HG03432 (cell line): ENCODE data around the gene LDLRAD4.

Source experiments
- ATAC-seq: cut with Tn5 transposase; IDR thresholded peaks from one replicate; pipeline ENCODE4 v1.9.1; 2021; ENCODE audit warnings: mild to moderate bottlenecking, moderate library complexity; ENCODE audit not compliant: unreplicated experiment

LDLRAD4 gene

GRCh38 chr18:13420969-13421686, 202.6 kb downstream of the LDLRAD4 start:
- no peak for ATAC-seq

- ATAC-seq, result no peak
These were observed 204.1 kb downstream of the LDLRAD4 start for GRCh38 chr18:13422541-13423147.

DNA sequence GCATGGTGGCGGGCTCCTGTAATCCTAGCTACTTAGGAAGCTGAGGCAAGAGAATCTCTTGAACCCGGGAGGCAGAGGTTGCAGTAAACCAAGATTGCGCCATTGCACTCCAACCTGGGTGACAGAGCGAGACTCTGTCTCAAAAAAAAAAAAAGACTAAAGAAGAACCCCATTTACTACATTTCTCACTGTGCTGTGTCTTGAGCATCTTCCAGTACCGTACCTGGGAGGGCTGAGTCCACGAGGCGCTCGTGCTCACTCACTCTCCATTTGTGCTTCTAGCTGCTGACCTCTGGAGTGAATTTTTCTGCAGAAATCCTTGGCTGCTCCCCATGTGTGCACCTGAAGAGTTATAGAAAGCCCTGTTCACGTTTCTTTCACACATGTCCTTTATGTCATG, 204.8 kb downstream of the LDLRAD4 start:
- no peak for ATAC-seq

DNA sequence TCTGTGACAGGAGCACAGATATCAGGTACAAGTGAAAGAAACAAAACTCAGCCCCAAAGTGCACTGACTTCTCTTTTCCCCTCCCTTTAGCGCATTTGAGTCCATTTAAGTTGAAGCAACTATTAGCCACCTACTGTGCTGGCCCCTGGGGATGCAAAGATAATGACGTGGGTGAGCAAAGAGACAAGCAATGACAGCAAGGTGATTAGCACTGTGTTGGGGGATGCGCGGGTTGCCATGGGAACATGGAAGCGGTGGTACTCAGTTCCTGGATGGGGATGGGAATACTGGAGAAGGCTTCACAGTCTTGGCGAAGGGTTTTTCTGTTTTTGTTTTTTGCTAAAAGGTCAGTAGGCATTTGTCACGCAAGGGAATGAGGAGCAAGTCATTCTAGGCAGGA, 205.8 kb downstream of the LDLRAD4 start:
- no peak for ATAC-seq

- ATAC-seq, result no peak
These were observed 207.0 kb downstream of the LDLRAD4 start for GRCh38 chr18:13425357-13426091.

- ATAC-seq, result no peak
These were observed 208.8 kb downstream of the LDLRAD4 start for GRCh38 chr18:13427354-13427753.

- no peak for ATAC-seq
These were observed 209.8 kb downstream of the LDLRAD4 start for GRCh38 chr18:13428319-13428718.

DNA sequence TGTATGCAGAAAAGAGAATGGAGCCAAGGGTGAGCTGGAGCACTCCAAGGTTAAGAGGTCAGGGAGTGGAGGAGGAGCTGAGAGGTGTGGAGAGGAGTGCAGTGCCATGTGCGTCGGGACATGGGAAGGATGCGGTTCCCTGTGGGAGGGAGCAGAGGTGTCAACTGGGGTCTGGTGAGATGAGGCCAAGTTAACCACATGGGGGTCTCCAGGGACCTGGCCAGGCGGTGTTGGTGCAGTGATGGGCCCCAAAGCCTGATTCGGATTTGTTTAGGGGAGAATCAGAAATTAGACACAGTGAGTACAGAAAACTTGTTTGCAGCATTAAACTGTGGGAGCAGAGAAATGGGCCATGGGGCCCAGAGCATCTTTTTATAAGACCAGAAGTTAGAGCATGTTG, 210.5 kb downstream of the LDLRAD4 start:
- ATAC-seq, result no peak

GRCh38 chr18:13429884-13430510, 211.4 kb downstream of the LDLRAD4 start:
- no peak for ATAC-seq

DNA sequence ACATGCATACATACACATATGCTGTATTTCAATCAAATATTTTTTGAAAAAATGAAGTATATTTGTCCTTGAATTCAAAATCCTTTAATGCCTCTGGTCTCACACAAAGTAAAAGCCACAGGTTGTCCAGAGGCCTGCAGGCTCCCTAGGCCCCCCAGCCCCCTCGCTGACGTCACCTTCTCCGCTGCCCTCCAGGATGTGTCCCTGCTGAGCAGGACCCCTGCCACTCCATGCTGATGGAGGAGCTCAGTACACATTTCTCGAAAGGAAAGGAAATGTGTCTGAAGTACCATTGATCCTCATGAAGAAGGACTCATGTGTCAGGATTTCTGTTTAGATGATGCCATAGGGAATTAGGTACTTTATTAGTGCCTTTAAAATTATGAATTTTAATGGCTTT, 212.1 kb downstream of the LDLRAD4 start:
- ATAC-seq, result no peak

DNA sequence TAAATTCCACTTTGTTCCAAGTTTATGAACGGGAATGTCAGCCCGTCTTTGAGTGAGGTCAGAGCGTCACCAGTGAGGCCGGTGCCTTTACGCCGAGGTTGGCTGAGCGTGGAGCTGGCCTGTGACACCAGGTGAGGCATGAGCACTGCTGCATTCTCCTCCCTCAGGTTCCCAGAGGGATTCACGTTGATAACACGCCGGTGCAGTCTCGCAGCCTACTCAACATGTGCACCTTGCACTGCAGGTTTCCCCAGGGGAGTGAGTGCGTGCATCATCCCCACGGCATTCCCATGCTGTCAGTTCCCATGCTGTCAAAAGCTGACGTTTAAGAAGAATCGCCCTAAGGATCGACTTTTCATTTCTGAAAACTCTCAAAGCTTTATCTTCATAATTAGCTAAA, 213.3 kb downstream of the LDLRAD4 start:
- ATAC-seq, result no peak

- ATAC-seq, result no peak
These were observed 214.6 kb downstream of the LDLRAD4 start for GRCh38 chr18:13433125-13433524.

GRCh38 chr18:13433685-13434084, 215.1 kb downstream of the LDLRAD4 start:
- ATAC-seq, result no peak

GRCh38 chr18:13434854-13435253, 216.3 kb downstream of the LDLRAD4 start:
- ATAC-seq, result no peak

DNA sequence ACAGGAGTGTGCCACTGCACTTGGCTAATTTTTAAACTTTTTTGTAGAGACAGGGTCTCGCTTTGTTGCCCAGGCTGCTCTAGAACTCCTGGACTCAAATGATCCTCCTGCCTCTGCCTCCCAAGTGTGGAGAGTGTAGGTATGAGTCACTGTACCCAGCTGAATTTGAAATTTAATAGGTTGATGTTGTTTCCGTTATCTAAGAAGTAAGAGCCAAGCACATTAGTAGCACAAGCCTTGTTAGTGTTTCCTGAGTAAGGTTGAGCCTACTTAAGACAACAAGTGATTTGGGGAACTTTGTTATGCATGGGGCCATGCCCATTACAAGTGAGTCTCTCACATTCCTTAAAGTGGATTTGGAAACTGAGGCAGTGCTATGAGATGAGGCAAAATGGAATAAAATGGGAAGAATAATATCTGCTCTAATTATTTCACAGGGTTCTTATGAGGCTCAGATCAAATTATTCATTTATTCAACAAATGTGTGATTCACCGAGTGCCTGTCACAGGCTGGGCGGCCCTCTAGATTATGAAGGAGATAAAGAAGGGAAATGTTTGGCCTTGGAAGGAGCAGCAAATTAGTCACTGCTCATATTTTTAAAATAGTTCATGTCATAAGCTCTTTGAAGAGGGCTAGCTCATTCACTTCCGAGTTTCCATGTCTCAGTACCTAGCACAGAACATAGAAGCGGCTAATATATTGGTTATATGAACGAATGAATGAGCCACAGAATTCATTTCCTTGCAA, 217.2 kb downstream of the LDLRAD4 start:
- ATAC-seq, result no peak

DNA sequence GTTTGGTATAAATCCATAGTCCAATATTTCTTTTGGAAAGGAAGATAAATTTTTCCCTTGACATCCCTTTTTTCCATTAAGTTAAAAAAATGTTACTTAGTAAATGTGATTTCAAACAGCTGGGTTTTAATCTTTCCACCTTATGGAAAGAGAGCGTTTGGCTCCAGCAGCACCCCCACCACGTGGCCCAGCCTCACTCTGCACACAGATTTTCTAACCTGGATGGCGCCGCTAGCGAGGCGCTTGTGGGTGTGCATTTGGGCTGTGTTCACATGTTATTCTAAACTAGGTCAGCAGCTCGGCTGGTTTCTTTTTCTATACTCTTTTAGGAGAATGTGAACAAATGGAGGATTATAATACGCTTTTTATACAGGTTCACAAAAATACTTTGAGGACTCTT, 218.0 kb downstream of the LDLRAD4 start:
- no peak for ATAC-seq

GRCh38 chr18:13437034-13437433, 218.5 kb downstream of the LDLRAD4 start:
- no peak for ATAC-seq

DNA sequence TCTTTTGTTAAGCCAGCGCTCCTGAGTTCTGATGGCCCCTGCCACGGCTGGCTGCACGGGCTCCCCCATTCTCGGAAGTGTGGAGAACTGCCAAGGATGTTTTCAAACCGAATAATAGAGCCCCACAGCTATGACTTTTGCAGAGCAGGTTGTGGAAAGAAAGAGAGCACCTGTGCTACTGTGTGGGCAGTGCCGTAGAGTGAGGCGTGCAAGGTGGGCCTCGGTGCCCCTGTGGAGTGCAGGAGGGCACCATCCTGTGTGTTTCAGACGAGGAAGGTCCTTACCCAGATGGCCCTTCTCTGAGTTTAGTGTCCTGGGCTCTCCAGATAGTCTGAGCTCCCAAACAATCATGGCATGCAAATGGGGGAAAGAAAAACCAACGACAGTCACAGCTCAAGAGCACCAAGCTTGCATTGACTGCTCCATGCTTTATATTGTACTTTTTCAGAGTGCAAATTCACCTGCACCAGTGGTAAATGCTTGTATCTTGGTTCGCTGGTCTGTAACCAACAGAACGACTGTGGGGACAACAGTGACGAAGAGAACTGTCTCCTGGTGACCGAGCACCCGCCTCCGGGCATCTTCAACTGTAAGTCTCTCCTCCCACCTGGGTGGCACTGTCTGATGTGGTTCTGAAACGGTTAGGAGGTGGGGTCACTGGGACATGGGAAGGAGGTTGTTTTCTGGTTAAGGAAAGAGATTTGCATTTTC, 219.4 kb downstream of the LDLRAD4 start:
- ATAC-seq, result no peak

DNA sequence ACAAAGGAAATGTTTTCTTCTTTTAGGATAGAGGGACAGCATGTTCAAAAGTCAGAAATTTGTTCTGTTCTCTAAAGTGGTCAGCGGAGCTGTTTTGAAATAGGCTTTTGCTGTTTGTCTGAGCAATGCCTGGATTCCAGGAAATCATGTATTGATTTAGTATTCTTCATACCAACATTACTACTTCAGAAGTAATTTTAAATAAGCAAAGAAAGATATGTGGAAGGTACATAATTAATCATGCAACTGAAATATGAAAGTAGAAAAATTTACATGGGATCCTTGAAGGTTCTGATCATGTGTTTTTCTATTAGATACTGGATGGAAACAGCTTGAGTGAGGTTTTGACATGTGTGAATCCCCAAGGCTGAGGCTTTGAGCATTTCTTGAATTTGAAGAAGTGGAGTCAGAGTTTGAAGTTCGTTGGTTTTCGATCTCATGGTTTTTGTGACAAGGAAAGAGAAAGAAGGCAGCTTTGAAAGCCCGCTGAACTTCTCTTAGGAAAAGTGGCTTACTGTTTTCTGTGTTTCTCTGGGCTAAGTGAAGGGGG, 220.0 kb downstream of the LDLRAD4 start:
- ATAC-seq, result no peak

DNA sequence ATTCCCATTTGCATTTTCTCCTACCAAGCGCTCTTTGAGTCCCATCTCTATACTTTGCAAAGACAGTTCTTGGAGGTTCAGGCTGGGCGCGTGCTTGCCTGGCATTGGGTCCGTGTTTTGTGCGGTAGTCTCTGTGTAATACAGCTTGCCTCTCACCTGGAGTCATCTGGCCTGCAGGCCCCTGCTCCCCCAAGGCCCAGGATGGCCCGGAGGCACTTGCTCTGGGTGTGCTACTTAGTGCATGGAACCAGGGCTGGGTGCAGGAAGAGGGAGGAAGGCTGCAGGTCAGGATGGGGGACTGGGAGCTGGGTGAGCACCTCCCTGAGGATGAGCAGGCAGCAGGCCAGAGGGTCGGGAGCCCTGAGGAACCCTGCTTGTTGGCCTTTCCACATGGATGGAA, 220.9 kb downstream of the LDLRAD4 start:
- no peak for ATAC-seq
